SU-DHL-6 (cell line): ENCODE measurements around the gene MYH11.

ENCODE experiments used
- CTCF ChIP-seq: fragments of 200-600 bp; sonication (generic); IDR thresholded peaks from one replicate; pipeline ENCODE4 v1.5.1; 2017; ENCODE audit warnings: antibody characterized with exemption, mild to moderate bottlenecking, low read length, moderate library complexity; ENCODE audit not compliant: insufficient read depth, poor library complexity, severe bottlenecking
- EZH2phosphoT487 ChIP-seq: fragments of 200-600 bp; sonication (generic), shearing (Covaris generic); conservative IDR thresholded peaks from 2 replicates; pipeline ENCODE4 v1.6.1; 2018; ENCODE audit warnings: mild to moderate bottlenecking, antibody characterized with exemption, low read length, moderate library complexity, mixed read lengths

DNA sequence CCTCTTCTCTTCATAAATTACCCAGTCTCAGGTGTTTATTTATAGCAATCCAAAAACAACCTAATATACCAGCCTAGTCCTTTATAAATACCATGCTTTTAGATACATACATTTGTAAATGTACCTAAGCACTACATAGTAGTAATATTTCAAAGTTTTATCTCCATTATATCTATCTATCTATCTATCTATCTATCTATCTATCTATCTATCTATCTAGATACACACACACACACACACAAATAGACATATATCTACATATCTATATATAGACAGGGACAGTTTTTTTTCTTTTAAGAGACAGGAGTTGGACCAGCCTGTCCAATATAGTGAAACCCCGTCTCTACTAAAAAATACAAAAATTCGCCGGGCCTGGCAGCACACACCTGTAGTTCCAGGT is 25.7 kb upstream of the MYH11 start:
- no peak for TF ChIP-seq CTCF
- TF ChIP-seq EZH2phosphoT487 = no peak
